Measurements from ENCODE around the gene IQGAP2. TPM values are rescaled to one million over a fixed set of nuclear protein-coding genes. Genes with fewer than 3 reads are reported as not detected.

Gene IQGAP2
- total and polyA plus RNA-seq, 9 of the 15 experiments (the other 6 are each of a cell fraction or from before 2014, with no cell fraction given), result 8.7 to 23.2 (median 17.4) TPM

DNA sequence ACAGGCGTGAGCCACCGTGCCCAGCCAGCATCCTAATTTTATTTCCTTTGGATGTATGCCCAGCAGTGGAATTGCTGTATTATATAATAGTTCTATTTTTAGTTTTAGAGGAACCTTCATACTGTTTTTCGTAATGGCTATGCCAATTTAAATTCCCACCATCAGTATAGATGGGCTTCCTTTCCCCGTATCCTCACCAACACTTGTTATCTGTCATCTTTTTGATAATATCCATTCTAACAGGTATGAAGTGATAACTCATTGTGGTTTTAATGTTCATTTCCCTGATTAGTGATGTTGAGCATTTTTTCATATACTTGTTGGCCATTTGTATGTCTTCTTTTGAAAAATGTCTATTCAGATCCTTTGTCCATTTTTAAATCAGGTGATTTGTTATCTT lies 325.9 kb downstream of the IQGAP2 start:
- FAIRE-seq (no peak), ATAC-seq (no peak), DNase-seq (ENCODE audit: extremely low read depth in 1 of 4, low spot score in 3 of 4) (no peak)
- H3K9me3 ChIP-seq (replicated peaks; ENCODE audit: control insufficient read depth, insufficient read depth, low read depth, low read length), result peaks cover 4% of the 10 kb centered on the region
- H3K27me3 ChIP-seq (ENCODE audit: control insufficient read depth in 2 of 2, insufficient read depth in 2 of 2, low read length in 2 of 2), result no peaks in the 10 kb centered on the region
- no peak overlapping the region for H3K4me3 ChIP-seq
- H3K9ac ChIP-seq (ENCODE audit: insufficient read depth in 1 of 2, low read depth in 2 of 2, low read length in 2 of 2), result no peak overlapping the region
- in situ Hi-C loops (cut with MboI) (no loop called here), intact Hi-C loops (cut with micrococcal nuclease) (no loop called here)
- no peak overlapping the region for H3K4me2 ChIP-seq (ENCODE audit: insufficient read depth, low read length)
- H2AFZ ChIP-seq (ENCODE audit: low read depth, low read length), result no peak overlapping the region
- H3K27ac ChIP-seq (ENCODE audit: extremely low read depth, low read depth, low read length), result no peak overlapping the region
- H3K4me1 ChIP-seq (replicated peaks in 1 of 2; ENCODE audit: control insufficient read depth in 2 of 2, insufficient read depth in 2 of 2, low read length in 2 of 2), result 0 out of 5 replicates have a peak, but pooled peaks cover 0 to 4% of the 10 kb centered on the region in 2 experiments
- H4K20me1 ChIP-seq (replicated peaks; ENCODE audit: control insufficient read depth, insufficient read depth, low read length), result no peaks in the 10 kb centered on the region
- H3K79me2 ChIP-seq (ENCODE audit: control insufficient read depth, insufficient read depth, low read length), result peaks cover 10% of the 10 kb centered on the region; the same call in 1 of the 3 replicates
- CTCF ChIA-PET (ENCODE audit: low intra/inter-chr PET ratio), result no interaction called here
- POLR2A ChIA-PET, result no interaction called here
- no peaks in the 10 kb centered on the region for H3K9me1 ChIP-seq (ENCODE audit: control insufficient read depth, insufficient read depth, low read length)
- BruUV-seq (replicated peaks), result no TSS peak
- H3K36me3 ChIP-seq (ENCODE audit: control insufficient read depth, insufficient read depth, low read length), result peaks cover 17% of the 10 kb centered on the region; the same call in 2 of the 3 replicates
- WGBS (ENCODE audit: insufficient coverage, low coverage, missing lambda C conversion rate), result 92% methylated on average over 4 of the region's 4 CpGs
- TF ChIP-seq XRCC4 (IDR thresholded peaks at IDR 0.05; ENCODE audit: extremely low read depth, insufficient read depth, insufficient read length) (no peak), GABPB1 (CRISPR knock-in tag; IDR thresholded peaks at IDR 0.05) (no peak), CREB1 (IDR thresholded peaks at IDR 0.05) (no peak), CREB1 (CRISPR knock-in tag; IDR thresholded peaks at IDR 0.05) (no peak), MECOM (CRISPR knock-in tag; IDR thresholded peaks at IDR 0.05) (no peak)
- TF ChIP-seq, protein P1, sequence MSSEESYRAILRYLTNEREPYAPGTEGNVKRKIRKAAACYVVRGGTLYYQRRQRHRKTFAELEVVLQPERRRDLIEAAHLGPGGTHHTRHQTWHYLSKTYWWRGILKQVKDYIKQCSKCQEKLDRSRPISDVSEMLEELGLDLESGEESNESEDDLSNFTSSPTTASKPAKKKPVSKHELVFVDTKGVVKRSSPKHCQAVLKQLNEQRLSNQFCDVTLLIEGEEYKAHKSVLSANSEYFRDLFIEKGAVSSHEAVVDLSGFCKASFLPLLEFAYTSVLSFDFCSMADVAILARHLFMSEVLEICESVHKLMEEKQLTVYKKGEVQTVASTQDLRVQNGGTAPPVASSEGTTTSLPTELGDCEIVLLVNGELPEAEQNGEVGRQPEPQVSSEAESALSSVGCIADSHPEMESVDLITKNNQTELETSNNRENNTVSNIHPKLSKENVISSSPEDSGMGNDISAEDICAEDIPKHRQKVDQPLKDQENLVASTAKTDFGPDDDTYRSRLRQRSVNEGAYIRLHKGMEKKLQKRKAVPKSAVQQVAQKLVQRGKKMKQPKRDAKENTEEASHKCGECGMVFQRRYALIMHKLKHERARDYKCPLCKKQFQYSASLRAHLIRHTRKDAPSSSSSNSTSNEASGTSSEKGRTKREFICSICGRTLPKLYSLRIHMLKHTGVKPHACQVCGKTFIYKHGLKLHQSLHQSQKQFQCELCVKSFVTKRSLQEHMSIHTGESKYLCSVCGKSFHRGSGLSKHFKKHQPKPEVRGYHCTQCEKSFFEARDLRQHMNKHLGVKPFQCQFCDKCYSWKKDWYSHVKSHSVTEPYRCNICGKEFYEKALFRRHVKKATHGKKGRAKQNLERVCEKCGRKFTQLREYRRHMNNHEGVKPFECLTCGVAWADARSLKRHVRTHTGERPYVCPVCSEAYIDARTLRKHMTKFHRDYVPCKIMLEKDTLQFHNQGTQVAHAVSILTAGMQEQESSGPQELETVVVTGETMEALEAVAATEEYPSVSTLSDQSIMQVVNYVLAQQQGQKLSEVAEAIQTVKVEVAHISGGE (CRISPR knock-in tag; IDR thresholded peaks at IDR 0.05), result no peak
- TF ChIP-seq, protein P2, sequence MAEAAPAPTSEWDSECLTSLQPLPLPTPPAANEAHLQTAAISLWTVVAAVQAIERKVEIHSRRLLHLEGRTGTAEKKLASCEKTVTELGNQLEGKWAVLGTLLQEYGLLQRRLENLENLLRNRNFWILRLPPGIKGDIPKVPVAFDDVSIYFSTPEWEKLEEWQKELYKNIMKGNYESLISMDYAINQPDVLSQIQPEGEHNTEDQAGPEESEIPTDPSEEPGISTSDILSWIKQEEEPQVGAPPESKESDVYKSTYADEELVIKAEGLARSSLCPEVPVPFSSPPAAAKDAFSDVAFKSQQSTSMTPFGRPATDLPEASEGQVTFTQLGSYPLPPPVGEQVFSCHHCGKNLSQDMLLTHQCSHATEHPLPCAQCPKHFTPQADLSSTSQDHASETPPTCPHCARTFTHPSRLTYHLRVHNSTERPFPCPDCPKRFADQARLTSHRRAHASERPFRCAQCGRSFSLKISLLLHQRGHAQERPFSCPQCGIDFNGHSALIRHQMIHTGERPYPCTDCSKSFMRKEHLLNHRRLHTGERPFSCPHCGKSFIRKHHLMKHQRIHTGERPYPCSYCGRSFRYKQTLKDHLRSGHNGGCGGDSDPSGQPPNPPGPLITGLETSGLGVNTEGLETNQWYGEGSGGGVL (CRISPR knock-in tag; IDR thresholded peaks at IDR 0.05), result no peak
- TF ChIP-seq, protein P3, sequence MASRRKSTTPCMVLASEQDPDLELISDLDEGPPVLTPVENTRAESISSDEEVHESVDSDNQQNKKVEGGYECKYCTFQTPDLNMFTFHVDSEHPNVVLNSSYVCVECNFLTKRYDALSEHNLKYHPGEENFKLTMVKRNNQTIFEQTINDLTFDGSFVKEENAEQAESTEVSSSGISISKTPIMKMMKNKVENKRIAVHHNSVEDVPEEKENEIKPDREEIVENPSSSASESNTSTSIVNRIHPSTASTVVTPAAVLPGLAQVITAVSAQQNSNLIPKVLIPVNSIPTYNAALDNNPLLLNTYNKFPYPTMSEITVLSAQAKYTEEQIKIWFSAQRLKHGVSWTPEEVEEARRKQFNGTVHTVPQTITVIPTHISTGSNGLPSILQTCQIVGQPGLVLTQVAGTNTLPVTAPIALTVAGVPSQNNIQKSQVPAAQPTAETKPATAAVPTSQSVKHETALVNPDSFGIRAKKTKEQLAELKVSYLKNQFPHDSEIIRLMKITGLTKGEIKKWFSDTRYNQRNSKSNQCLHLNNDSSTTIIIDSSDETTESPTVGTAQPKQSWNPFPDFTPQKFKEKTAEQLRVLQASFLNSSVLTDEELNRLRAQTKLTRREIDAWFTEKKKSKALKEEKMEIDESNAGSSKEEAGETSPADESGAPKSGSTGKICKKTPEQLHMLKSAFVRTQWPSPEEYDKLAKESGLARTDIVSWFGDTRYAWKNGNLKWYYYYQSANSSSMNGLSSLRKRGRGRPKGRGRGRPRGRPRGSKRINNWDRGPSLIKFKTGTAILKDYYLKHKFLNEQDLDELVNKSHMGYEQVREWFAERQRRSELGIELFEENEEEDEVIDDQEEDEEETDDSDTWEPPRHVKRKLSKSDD (conservative IDR thresholded peaks at IDR 0.05; ENCODE audit: low read length), result no peak
- TF ChIP-seq, protein P4, sequence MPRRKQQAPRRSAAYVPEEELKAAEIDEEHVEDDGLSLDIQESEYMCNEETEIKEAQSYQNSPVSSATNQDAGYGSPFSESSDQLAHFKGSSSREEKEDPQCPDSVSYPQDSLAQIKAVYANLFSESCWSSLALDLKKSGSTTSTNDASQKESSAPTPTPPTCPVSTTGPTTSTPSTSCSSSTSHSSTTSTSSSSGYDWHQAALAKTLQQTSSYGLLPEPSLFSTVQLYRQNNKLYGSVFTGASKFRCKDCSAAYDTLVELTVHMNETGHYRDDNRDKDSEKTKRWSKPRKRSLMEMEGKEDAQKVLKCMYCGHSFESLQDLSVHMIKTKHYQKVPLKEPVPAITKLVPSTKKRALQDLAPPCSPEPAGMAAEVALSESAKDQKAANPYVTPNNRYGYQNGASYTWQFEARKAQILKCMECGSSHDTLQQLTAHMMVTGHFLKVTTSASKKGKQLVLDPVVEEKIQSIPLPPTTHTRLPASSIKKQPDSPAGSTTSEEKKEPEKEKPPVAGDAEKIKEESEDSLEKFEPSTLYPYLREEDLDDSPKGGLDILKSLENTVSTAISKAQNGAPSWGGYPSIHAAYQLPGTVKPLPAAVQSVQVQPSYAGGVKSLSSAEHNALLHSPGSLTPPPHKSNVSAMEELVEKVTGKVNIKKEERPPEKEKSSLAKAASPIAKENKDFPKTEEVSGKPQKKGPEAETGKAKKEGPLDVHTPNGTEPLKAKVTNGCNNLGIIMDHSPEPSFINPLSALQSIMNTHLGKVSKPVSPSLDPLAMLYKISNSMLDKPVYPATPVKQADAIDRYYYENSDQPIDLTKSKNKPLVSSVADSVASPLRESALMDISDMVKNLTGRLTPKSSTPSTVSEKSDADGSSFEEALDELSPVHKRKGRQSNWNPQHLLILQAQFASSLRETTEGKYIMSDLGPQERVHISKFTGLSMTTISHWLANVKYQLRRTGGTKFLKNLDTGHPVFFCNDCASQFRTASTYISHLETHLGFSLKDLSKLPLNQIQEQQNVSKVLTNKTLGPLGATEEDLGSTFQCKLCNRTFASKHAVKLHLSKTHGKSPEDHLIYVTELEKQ (CRISPR knock-in tag; IDR thresholded peaks at IDR 0.05), result no peak
